BJ (cell line): ENCODE data around the gene CPLX3. TPM values are rescaled to one million over a fixed set of nuclear protein-coding genes. Genes with fewer than 3 reads are reported as not detected.

Source experiments
- CTCF ChIA-PET: fragments of 350-600 bp; formaldehyde crosslinking; extraction: SDS; loops from one replicate; lab custom pipeline; 2021; ENCODE audit warnings: antibody characterized with exemption, inconsistent platforms; lab: Yijun Ruan, JAX
- POLR2A ChIA-PET: fragments of 300-600 bp; sonication (Branson Sonifier 250); formaldehyde crosslinking; extraction: SDS; loops from one replicate; lab custom pipeline; 2021; ENCODE audit warnings: antibody characterized with exemption; lab: Charles Lee
- DNase-seq: peaks from one replicate; pipeline ENCODE4 v3.0.0-alpha.2; 2011; ENCODE audit warnings: low read depth
- H3K27me3 ChIP-seq: 2 replicates; pipeline ENCODE4 v1.6.0; 2011; ENCODE audit warnings: low read length; ENCODE audit not compliant: control insufficient read depth, insufficient read depth
- H3K36me3 ChIP-seq: 2 replicates; pipeline ENCODE4 v1.5.1; 2011; ENCODE audit warnings: low read length; ENCODE audit not compliant: control insufficient read depth, insufficient read depth
- H3K4me3 ChIP-seq: 2 replicates; pipeline ENCODE4 v1.5.1; 2011; ENCODE audit warnings: low read depth, mild to moderate bottlenecking, control low read depth, low read length
- polyA plus RNA-seq: library from polyadenylated mRNA; depleted of rRNA; stranded (reverse); fragments of >200 nt; gene quantifications from 2 replicates; pipeline ENCODE4 v1.2.3, GENCODE V29; 2011
- TF ChIP-seq, protein P1 (sequence below): IDR thresholded peaks from 2 replicates; pipeline ENCODE4 v1.5.1; 2011; ENCODE audit warnings: low read depth, mild to moderate bottlenecking, control low read depth, inconsistent platforms, low read length, moderate library complexity; ENCODE audit not compliant: insufficient read depth

CPLX3 gene
- polyA plus RNA-seq, 1 experiment, result not detected

DNA sequence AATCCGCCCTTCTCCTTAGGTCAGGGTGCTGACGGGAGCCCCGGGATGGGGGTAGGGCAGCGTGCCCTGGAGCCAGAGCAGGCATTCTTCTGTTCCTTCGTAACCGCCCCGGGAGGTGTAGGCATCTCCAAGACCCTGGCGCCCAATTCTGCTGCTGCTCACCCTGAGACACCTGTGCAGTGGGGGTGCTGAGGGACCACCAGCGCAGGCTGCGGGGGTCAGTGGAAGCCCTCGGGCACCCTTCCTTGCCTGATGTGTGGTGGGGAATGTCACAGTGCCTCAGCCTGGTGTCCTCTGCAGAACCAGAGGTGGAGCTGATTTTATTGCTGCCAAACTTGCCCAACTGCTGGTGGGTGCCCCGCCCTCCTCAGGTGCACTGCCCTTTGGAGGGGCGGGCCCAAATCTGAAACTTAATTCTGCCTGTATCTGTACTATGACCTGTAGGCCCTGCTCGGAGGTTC is 37.2 kb upstream of the CPLX3 start:
- TF ChIP-seq, protein P1, sequence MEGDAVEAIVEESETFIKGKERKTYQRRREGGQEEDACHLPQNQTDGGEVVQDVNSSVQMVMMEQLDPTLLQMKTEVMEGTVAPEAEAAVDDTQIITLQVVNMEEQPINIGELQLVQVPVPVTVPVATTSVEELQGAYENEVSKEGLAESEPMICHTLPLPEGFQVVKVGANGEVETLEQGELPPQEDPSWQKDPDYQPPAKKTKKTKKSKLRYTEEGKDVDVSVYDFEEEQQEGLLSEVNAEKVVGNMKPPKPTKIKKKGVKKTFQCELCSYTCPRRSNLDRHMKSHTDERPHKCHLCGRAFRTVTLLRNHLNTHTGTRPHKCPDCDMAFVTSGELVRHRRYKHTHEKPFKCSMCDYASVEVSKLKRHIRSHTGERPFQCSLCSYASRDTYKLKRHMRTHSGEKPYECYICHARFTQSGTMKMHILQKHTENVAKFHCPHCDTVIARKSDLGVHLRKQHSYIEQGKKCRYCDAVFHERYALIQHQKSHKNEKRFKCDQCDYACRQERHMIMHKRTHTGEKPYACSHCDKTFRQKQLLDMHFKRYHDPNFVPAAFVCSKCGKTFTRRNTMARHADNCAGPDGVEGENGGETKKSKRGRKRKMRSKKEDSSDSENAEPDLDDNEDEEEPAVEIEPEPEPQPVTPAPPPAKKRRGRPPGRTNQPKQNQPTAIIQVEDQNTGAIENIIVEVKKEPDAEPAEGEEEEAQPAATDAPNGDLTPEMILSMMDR, result no peak
- Histone ChIP-seq H3K27me3 (no peaks in the 10 kb centered on the region), H3K36me3 (no peaks in the 10 kb centered on the region; the same call in 1 of the 2 replicates), H3K4me3 (no peak overlapping the region)
- ChIA-PET POLR2A (no interaction called here), CTCF (interaction anchor here (1.1 to 9.7 kb wide), 4 partner anchors 7 to 162 kb away, joined by 3 to 62 read pairs (median 14); partner anchors contain the start of gene CSK)
- no peak for DNase-seq

DNA sequence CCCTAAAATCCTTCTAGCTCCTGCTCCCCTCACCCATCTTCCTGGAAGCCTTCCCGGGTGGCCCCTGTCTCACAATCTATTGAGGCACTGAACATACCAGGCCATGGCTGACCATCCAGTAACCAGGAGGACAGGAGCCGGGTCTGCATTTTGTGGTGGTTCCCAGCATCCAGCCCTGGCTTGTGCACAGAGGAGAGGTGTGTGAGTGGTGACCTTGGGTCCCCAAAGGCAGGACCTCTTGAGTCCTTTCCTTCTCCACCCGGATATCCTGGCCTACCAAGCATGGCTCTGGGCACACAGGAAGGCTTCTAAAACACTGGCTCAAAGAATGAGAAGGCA is 36.7 kb upstream of the CPLX3 start:
- TF ChIP-seq, protein P1, result no peak
- CTCF ChIA-PET, result interaction anchor here (1.1 to 9.7 kb wide), 4 partner anchors 8 to 161 kb away, joined by 3 to 62 read pairs (median 14); partner anchors contain the start of gene CSK
- DNase-seq, result no peak
- Histone ChIP-seq H3K4me3 (no peak overlapping the region), H3K36me3 (no peaks in the 10 kb centered on the region; the same call in 1 of the 2 replicates), H3K27me3 (no peaks in the 10 kb centered on the region)
- POLR2A ChIA-PET, result no interaction called here

DNA sequence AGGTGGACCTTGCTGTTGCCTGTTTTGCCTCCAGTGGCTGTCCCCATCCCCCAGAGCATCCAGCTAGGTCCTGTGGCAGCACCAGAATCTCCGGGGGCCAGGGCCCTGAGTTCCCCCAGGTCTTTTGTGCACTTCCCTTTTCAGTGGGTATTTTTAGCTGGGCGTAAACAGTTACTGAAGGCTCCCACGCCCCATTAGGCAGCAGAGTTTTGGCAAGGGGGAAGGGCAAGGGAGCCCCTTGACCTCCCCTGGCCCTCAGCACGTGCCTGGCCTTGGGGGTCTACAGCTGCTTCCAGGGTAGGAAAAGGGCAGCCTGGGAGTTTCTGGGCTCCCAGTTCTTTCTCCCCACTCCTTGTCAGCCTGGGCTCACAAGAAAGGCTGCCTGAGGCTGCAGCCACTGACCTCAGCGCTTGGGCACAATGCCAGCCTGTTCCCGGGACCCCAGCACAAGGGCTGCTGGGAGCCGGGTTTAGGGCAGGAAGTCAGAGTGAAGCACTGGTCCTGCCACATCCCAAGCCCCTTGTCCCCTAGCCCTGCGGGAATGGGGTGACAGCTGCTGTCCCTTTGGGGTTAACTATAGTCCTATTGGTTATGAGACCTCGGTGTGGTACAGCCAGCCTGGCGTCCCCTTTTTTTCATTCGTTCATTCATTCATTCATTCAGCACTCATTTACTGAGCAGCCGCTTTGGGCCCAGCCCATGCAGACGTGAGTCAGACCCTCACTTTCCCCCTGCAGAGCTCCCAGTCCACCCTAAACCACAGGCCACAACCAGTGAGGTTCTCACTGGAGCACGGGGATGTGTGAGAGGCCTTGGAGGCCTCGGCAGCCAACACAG is 36.1 kb upstream of the CPLX3 start:
- Histone ChIP-seq H3K4me3 (no peak overlapping the region), H3K27me3 (no peaks in the 10 kb centered on the region), H3K36me3 (no peaks in the 10 kb centered on the region; the same call in 1 of the 2 replicates)
- DNase-seq, result no peak
- TF ChIP-seq, protein P1, result no peak
- ChIA-PET POLR2A (no interaction called here), CTCF (interaction anchor here (1.1 to 9.7 kb wide), 5 partner anchors 8 to 161 kb away, joined by 3 to 62 read pairs (median 6); partner anchors contain the start of gene CSK)

DNA sequence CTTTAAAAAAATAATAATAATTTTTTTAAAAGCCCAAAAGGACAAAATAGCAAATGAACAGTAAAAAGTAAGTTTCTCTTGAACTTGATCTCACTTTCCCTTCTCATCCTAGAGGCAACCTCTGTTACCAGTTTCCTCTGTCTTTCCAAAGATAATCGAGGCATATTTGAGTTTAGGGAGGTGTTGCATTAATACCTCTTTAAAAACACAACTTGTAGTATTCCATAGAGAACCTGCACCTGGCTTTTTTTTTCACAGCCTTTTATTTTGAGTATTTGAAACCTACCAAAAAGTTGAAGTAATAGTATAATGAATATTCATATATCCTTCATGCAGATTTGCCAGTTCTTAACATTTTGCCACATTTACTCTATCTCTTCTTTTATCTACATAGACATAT is 35.4 kb upstream of the CPLX3 start:
- H3K36me3 ChIP-seq, result no peaks in the 10 kb centered on the region; the same call in 1 of the 2 replicates
- H3K4me3 ChIP-seq, result no peak overlapping the region
- DNase-seq, result no peak
- TF ChIP-seq, protein P1, result no peak
- CTCF ChIA-PET, result interaction anchor here (1.1 to 9.7 kb wide), 4 partner anchors 9 to 160 kb away, joined by 3 to 62 read pairs (median 14); partner anchors contain the start of gene CSK
- POLR2A ChIA-PET, result no interaction called here
- no peaks in the 10 kb centered on the region for H3K27me3 ChIP-seq

DNA sequence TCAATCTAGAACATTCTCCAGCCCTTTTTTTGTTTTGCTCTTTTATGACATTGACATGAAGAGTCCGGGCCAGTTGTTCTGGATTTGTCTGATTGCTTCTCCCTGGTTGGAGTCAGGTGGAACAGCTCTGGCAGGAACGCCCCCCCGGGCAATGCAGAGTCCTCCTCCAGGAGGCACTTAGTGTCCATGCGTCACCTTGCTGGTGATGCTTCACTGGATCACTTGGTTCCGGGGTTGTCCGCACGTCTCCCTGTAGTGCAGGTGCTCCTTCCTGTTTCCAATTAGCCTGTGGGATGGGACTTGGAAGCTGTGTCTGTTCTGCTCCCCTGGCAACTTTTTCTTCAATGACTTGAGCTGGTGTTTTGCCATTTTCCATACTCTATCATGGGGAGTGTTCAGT is 34.8 kb upstream of the CPLX3 start:
- CTCF ChIA-PET, result interaction anchor here (1.1 to 9.7 kb wide), 4 partner anchors 9 to 23 kb away, joined by 3 to 62 read pairs (median 19); partner anchors contain the start of gene CSK
- POLR2A ChIA-PET, result no interaction called here
- TF ChIP-seq, protein P1, result no peak
- no peak for DNase-seq
- Histone ChIP-seq H3K36me3 (no peaks in the 10 kb centered on the region; the same call in 1 of the 2 replicates), H3K27me3 (no peaks in the 10 kb centered on the region), H3K4me3 (no peak overlapping the region)
